ENCODE measurements around the gene ABCB9.
A peak's percentile ranks its signal among the peaks of the same experiment; 100 is the strongest.
"Not testable (repeated sequence)": the region's sequence is repeated elsewhere in the genome, so short reads cannot be mapped to it uniquely, and the experiment has no call there.

The ABCB9 gene

DNA sequence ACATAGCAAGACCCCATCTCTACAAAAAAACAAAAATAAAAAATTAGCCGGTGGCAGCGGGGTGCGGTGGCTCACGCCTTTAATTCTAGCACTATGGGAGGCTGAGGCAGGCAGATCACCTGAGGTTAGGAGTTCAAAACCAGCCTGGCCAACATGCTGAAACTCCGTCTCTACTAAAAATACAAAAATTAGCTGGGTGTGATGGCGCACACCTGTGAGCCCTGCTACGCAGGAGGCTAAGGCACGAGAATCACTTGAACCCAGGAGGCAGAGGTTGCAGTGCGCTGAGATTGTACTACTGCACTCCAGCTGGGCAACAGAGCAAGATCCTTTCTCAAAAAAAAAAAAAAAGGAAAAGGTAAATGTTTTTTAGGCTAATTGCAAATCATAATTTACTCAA lies 73.5 kb downstream of the ABCB9 start:
- DNase-seq: not testable (repeated sequence)

GRCh38 chr12:122891661-122892525 lies 74.4 kb downstream of the ABCB9 start:
- no peak for DNase-seq

GRCh38 chr12:122889761-122890520 lies 76.3 kb downstream of the ABCB9 start:
- DNase-seq: no peak

DNA sequence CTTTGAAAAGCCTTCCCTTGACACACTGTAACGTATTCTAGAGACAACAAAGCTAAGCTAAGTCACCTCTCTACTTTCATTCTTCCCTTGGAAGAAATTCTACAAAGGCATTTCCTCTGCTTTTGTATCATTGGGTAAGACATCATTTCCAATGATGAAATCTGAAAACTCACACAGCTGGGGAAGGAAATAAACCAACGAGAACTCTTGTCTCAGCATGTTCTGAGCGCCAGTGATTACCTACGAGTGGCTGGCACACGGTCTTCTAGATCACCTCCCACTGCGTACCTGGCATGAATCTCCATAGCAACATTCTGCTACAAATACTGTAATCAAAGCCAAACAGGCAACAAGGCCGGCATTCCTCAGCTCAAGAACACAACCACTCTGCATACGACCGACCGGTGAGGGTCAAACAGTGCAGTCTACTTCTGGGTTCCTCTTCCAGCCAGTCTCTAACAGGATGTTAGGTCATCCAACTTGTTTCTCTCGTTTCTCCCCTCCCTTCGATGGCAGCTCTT lies 78.0 kb downstream of the ABCB9 start:
- peak; percentile 62 to 72 for DNase-seq

DNA sequence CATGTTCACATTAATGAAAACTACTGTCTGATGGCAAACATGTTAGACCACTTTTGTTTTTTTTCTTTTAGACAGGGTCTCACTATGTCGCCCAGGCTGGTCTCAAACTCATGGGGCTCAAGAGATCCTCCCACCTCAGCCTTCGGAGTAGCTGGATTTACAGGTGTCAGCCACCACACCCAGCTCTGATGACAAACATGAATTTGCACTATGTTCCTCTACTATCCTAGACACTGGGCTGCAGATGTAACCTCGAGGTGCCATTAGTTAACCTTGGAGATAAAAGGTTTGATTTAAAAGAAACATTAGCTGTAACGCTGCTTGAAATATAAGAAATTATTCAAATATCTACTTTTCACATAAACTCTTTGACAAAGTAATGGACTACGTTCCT lies 78.4 kb downstream of the ABCB9 start:
- no peak for DNase-seq

DNA sequence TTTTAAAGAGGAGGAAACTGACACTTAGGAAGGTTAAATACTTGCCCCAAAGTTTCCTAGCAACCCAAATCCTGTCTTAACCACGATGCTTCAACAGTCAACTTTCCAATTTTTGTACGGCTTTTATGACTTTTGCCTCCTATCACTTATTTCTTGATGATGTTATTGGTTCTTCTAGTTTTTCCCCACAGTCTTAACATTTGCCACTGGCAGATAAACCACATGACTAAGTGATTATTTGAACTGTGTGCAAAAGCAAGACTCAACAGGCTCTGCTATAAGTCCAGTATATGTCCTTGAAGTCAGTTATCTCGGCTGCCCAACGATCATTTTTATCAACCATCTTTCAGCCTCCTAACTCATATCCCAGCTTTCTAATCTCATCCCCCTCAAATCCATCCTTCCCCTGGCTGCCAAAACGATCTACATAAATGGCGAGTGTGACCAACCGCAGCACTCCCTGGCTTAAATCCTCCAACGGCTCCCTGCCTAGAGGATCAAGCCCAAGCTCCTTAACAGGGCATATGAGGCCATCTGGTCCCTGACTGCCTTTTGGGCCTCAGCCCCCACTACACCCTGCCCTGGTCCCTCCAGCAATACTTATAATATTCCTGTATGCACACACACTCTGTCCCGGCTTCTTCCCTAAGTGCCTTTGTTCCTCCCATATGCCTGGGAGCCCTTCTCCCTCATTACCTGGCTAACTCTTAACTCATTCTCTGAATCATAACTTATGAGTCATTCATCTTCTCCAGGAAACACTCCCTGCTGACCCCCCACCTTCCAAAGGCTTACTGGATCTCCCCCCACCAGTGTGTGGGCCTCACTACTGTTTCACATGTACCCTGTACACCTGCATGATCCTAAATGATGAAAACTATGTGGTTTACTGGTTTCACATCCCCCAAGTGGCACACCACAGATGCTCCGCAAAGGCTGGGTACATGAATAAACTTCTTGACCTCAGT lies 79.1 kb downstream of the ABCB9 start:
- no peak for DNase-seq

DNA sequence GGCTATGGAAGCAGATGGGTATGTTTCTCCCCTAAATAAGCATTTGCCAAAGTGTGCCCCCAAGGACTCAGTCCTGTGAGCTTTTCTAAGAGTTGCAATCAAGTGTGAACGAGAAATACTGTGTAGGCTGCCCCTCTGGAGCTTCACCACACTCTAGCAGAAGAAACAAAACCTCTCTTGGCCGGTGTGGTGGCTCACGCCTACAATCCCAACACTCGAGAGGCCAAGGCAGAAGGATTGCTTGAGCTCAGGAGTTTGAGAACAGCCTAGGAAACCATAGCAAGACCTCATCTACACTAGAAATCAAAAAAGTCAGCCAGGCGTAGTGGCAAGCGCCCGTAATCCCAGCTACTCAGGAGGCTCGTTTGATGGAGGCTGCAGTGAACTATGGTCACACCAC lies 80.1 kb downstream of the ABCB9 start:
- no peak for DNase-seq

DNA sequence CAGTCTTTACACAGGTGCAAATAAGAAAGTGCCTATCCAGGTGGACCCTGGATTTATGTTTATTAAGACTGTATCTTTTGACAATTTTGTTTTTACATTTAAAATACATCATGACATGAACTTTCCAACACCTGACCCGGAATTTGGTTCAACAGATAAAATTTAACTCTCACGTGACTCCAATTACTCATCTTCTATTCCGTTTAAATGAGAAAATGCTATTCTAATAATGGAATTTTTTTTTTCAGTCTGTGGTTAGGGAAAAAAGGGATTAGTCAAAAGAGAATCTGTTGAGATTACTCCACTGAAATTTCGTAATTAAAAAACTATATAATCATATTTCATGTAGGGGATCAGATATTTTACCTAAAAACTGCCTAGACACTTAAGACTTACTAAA lies 81.4 kb downstream of the ABCB9 start:
- DNase-seq: no peak

DNA sequence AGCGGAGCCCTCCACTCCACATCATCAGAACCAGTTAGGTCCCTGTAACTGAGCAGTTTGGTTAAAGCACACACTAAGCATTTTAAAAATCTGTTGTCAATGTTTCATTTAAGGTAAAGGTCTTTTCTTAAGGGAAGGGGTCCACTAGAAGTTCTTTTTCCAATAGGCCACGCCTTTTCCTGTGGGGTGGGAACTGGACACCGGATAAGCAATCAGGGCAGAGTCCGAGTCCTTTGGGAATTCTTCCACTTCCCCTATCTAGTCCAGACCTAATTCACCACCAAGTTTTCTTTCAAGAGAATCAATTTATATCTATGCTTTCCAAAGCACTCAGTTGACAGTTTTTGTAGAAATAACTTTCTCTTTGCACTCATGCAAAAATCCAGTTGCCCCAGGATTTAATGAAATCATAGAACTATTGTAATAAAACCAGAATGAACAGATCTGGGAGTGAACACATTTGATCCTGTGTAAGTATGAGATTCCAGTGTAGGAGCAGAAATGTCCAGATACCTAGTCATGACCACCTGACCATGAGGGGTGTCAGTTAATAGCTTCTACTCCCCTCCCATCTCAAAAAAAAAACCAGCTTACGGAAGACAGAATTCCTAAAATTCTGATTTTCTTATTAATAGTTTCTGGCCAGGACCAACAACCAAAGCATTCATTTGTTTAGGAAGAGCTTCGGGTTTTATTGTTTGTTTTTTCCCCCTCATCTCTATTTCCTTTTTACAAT lies 82.0 kb downstream of the ABCB9 start:
- no peak for DNase-seq

- DNase-seq: no peak
Observed at GRCh38 chr12:122882908-122883558, 83.2 kb downstream of the ABCB9 start.

DNA sequence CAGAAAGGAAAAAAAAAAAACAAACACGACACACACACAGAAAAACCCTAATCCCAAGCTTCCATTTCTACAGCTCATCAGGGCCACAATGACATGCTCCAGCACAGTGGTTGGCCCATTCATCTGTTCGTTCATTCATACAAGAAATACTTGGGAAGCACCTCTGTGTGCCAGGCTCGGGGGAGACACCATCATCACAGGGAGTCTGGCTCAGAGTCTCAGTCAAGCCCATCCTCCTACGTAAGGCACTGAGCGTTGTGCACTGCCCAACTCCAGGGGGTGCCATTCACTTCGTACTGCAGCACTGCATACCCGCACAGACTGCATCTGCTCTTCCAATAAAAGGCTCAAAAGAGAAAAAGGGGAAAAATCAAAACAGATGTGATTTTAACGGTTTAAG lies 85.6 kb downstream of the ABCB9 start:
- DNase-seq: peak in 1 of 2 experiments; percentile 54

DNA sequence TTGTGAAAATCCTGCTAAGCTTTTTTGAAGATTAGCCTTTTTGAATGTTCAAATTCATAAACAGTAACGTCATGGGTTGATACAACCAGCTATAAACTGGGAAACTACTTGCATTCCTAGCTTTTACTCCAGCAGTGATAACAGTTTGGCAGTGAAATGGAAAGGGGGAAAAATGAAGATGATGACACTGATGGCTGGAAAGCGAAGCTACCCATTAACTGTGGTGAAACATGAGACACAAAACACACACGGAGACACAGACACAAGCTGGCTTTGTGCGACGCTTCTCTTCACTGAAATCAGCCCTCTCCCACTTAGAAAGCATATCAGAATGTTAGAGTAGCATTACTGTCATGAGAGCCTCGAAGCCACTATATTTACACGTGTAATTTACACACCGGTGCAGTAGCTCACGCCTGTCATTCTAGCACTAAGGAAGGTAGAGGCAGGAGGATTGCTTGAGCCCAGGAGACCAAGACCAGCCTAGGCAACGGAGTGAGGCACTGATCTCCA lies 86.1 kb downstream of the ABCB9 start:
- DNase-seq: no peak

All from NCI-H2081 (cell line).